H7 (cell line): ENCODE data around the gene KRTAP10-9. TPM values are rescaled to one million over a fixed set of nuclear protein-coding genes. Genes with fewer than 3 reads are reported as not detected.

Experiments
- DNase-seq: peaks from one replicate; pipeline ENCODE4 v3.0.0; 2012
- H3K27me3 ChIP-seq: 2 replicates; pipeline ENCODE4 v1.6.0; 2011; ENCODE audit warnings: mild to moderate bottlenecking, low read length; ENCODE audit not compliant: control insufficient read depth, insufficient read depth
- H3K36me3 ChIP-seq: replicated peaks from 2 replicates; pipeline ENCODE4 v1.5.1; 2011; ENCODE audit warnings: low read length; ENCODE audit not compliant: control insufficient read depth, insufficient read depth
- H3K4me3 ChIP-seq: 2 replicates; pipeline ENCODE4 v1.5.1; 2011; ENCODE audit warnings: low read depth, mild to moderate bottlenecking, control low read depth, low read length, moderate library complexity; ENCODE audit not compliant: insufficient read depth
- total RNA-seq: library from RNA; depleted of rRNA; stranded (reverse); fragments of >200 nt; shearing (Covaris generic); gene quantifications from 2 replicates; pipeline ENCODE4 v1.2.3, GENCODE V29; 2014; rRNA removed

Gene KRTAP10-9
- total RNA-seq, 1 experiment from 2014 or later: not detected

- Histone ChIP-seq H3K36me3 (no peaks in the 10 kb centered on the region), H3K27me3 (no peaks in the 10 kb centered on the region), H3K4me3 (no peak overlapping the region)
- DNase-seq: no peak
These were observed 40.7 kb downstream of the KRTAP10-9 start for GRCh38 chr21:44667612-44668011.

GRCh38 chr21:44670642-44671432, 43.9 kb downstream of the KRTAP10-9 start:
- no peak for DNase-seq
- Histone ChIP-seq H3K36me3 (no peaks in the 10 kb centered on the region), H3K4me3 (no peak overlapping the region), H3K27me3 (no peaks in the 10 kb centered on the region)

GRCh38 chr21:44671911-44672310, 45.0 kb downstream of the KRTAP10-9 start:
- no peak for DNase-seq
- no peaks in the 10 kb centered on the region for H3K36me3 ChIP-seq
- H3K4me3 ChIP-seq: no peak overlapping the region
- H3K27me3 ChIP-seq: no peaks in the 10 kb centered on the region

GRCh38 chr21:44677881-44678280, 51.0 kb downstream of the KRTAP10-9 start:
- no peaks in the 10 kb centered on the region for H3K36me3 ChIP-seq
- H3K27me3 ChIP-seq: no peaks in the 10 kb centered on the region
- H3K4me3 ChIP-seq: no peak overlapping the region
- DNase-seq: no peak

Other genes with a start within 250 kb of the KRTAP10-9 start
- 3.8 and 4.6 TPM in 2 replicates for gene LRRC3, start 171.6 kb upstream of the KRTAP10-9 start, total RNA-seq
- not detected in 2 replicates for gene KRTAP10-1, start 86.9 kb upstream of the KRTAP10-9 start, total RNA-seq
- not detected in 2 replicates for gene KRTAP10-2, start 75.6 kb upstream of the KRTAP10-9 start, total RNA-seq
- not detected in 2 replicates for gene KRTAP10-3, start 68.3 kb upstream of the KRTAP10-9 start, total RNA-seq
- gene KRTAP10-4, start 53.4 kb upstream of the KRTAP10-9 start, total RNA-seq: not detected in 2 replicates
- not detected in 2 replicates for gene KRTAP10-5, start 46.5 kb upstream of the KRTAP10-9 start, total RNA-seq
- not detected in 2 replicates for gene KRTAP10-6, start 34.6 kb upstream of the KRTAP10-9 start, total RNA-seq
- not detected in 2 replicates for gene KRTAP10-7, start 26.5 kb upstream of the KRTAP10-9 start, total RNA-seq
- not detected in 2 replicates for gene KRTAP10-8, start 15.0 kb upstream of the KRTAP10-9 start, total RNA-seq
- gene KRTAP10-10, start 10.3 kb downstream of the KRTAP10-9 start, total RNA-seq: not detected in 2 replicates
- gene KRTAP10-11, start 19.3 kb downstream of the KRTAP10-9 start, total RNA-seq: not detected in 2 replicates
- gene KRTAP12-4, start 27.6 kb downstream of the KRTAP10-9 start, total RNA-seq: not detected in 2 replicates
- not detected in 2 replicates for gene KRTAP12-3, start 30.8 kb downstream of the KRTAP10-9 start, total RNA-seq
- gene KRTAP12-2, start 39.8 kb downstream of the KRTAP10-9 start, total RNA-seq: not detected in 2 replicates
- gene KRTAP12-1, start 55.1 kb downstream of the KRTAP10-9 start, total RNA-seq: 0.17 TPM in 1 of 2 replicates, not detected in the other
- gene KRTAP10-12, start 70.1 kb downstream of the KRTAP10-9 start, total RNA-seq: not detected in 2 replicates
- 1.0 and 1.8 TPM in 2 replicates for gene TSPEAR, start 84.5 kb downstream of the KRTAP10-9 start, total RNA-seq
- gene UBE2G2, start 174.7 kb downstream of the KRTAP10-9 start, total RNA-seq: 66.4 and 76.8 TPM in 2 replicates
- 80.8 and 91.1 TPM in 2 replicates for gene SUMO3, start 191.0 kb downstream of the KRTAP10-9 start, total RNA-seq
- gene PTTG1IP, start 246.6 kb downstream of the KRTAP10-9 start, total RNA-seq: 117 and 134 TPM in 2 replicates